Measurements from ENCODE around the gene FRRS1. TPM values are rescaled to one million over a fixed set of nuclear protein-coding genes. Genes with fewer than 3 reads are reported as not detected.

FRRS1 gene
- total and polyA plus RNA-seq, 2 of the 4 experiments (the other 2 are of a cell fraction): 3.8 to 23.5 TPM

DNA sequence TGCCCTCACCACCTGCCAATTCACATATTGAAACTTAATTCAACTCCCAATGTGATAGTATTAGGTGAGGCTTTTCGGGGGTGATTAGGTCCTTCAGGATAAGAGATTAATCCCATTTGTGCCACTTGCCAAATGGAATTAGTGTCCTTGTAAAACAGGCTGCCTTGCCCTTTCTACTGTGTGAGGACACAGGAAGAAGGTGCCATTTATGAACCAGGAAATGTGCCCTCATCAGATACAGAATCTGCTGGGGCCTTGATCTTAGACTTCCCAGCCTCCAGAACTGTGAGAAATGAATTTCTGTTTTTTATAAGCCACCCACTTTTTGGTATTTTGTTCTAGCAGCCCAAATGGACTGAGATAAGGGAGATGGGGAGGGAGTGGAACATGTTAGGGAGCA lies 44.6 kb upstream of the FRRS1 start:
- no peak overlapping the region for H2AK9ac ChIP-seq (replicated peaks; ENCODE audit: low read depth, low read length, poor library complexity)
- no TSS peak for BruUV-seq (replicated peaks)
- H3K4me1 ChIP-seq (ENCODE audit: control insufficient read depth, insufficient read depth, low read length): no peaks in the 10 kb centered on the region; the same call in 1 of the 2 replicates
- H3K14ac ChIP-seq (replicated peaks; ENCODE audit: low read depth, low read length): no peak overlapping the region
- intact Hi-C loops (cut with micrococcal nuclease) (no loop called here), in situ Hi-C loops (cut with MboI; ENCODE audit: low sequenced_read_pairs) (loop anchor here (10.0 to 25.0 kb wide), 2 partner anchors 214 to 451 kb away; partner anchors contain the start of gene RTCA), dilution Hi-C loops (cut with HindIII; ENCODE audit: low sequenced_read_pairs, unreplicated experiment) (no loop called here)
- H3K79me1 ChIP-seq (ENCODE audit: low read depth in 1 of 2, low read length in 2 of 2): no peaks in the 10 kb centered on the region
- H2BK120ac ChIP-seq (ENCODE audit: low read depth, low read length): no peak overlapping the region
- no peak for ATAC-seq (ENCODE audit: low read depth)
- H3K27me3 ChIP-seq (ENCODE audit: control insufficient read depth, insufficient read depth, low read length): peaks cover 7% of the 10 kb centered on the region
- no peak overlapping the region for H3K23ac ChIP-seq (ENCODE audit: low read depth, low read length)
- no peak overlapping the region for H4K91ac ChIP-seq (ENCODE audit: insufficient read depth, low read depth, low read length)
- H3K9me1 ChIP-seq (ENCODE audit: insufficient read depth, low read length): no peaks in the 10 kb centered on the region
- no peak overlapping the region for H3K56ac ChIP-seq (ENCODE audit: extremely low read depth, insufficient read depth, low read length)
- ChIA-PET CTCF (interaction anchor here (0.8 kb wide), 1 partner anchor 648 kb away, joined by 3 read pairs; no protein-coding TSS in a partner anchor), POLR2A (ENCODE audit: unreplicated experiment) (no interaction called here)
- no CpG with 5 or more reads among the region's 1 CpG for WGBS, 2 experiments (ENCODE audit: extremely low coverage in 2 of 2, insufficient read length in 1 of 2)
- no peak overlapping the region for H3K4me3 ChIP-seq (ENCODE audit: insufficient read depth, low read depth, low read length)
- H3K4ac ChIP-seq (ENCODE audit: low read depth, low read length): no peak overlapping the region
- H2BK20ac ChIP-seq (ENCODE audit: low read depth, low read length): no peak overlapping the region
- DNase-seq: no peak
- no peak overlapping the region for H3K18ac ChIP-seq (ENCODE audit: low read depth, low read length)
- H4K8ac ChIP-seq (ENCODE audit: low read depth in 2 of 2, low read length in 2 of 2): no peak overlapping the region
- H2AK5ac ChIP-seq (ENCODE audit: low read depth, low read length): no peak overlapping the region
- H2BK5ac ChIP-seq (ENCODE audit: low read depth, low read length, poor library complexity, severe bottlenecking): no peak overlapping the region
- H3K27ac ChIP-seq (ENCODE audit: insufficient read depth, low read length): no peak overlapping the region
- H2AFZ ChIP-seq (replicated peaks; ENCODE audit: low read length, poor library complexity): no peak overlapping the region
- H3K9ac ChIP-seq (ENCODE audit: low read depth, low read length): no peak overlapping the region
- no peak overlapping the region for H4K5ac ChIP-seq (ENCODE audit: low read depth, low read length)
- H3K36me3 ChIP-seq (ENCODE audit: control insufficient read depth, insufficient read depth, low read length): no peaks in the 10 kb centered on the region
- no peaks in the 10 kb centered on the region for H4K20me1 ChIP-seq (ENCODE audit: insufficient read depth, low read length)
- peaks cover 3% of the 10 kb centered on the region for H3K9me3 ChIP-seq (ENCODE audit: control insufficient read depth, insufficient read depth, low read length)
- H2BK15ac ChIP-seq (ENCODE audit: low read depth, low read length): no peak overlapping the region
- no peak for TF ChIP-seq NFE2L2 (IDR thresholded peaks at IDR 0.05; ENCODE audit: low read depth, low read length)
- TF ChIP-seq POLR2A (IDR thresholded peaks at IDR 0.05; ENCODE audit: low read depth, low read length): no peak
- no peak for TF ChIP-seq FOS (IDR thresholded peaks at IDR 0.05; ENCODE audit: low read depth, low read length)
- no peak for TF ChIP-seq MXI1 (IDR thresholded peaks at IDR 0.05; ENCODE audit: borderline replicate concordance, low read depth, low read length)
- TF ChIP-seq, protein P1, sequence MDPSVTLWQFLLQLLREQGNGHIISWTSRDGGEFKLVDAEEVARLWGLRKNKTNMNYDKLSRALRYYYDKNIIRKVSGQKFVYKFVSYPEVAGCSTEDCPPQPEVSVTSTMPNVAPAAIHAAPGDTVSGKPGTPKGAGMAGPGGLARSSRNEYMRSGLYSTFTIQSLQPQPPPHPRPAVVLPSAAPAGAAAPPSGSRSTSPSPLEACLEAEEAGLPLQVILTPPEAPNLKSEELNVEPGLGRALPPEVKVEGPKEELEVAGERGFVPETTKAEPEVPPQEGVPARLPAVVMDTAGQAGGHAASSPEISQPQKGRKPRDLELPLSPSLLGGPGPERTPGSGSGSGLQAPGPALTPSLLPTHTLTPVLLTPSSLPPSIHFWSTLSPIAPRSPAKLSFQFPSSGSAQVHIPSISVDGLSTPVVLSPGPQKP (IDR thresholded peaks at IDR 0.05; ENCODE audit: borderline replicate concordance, low read depth, low read length): no peak
- no peak overlapping the region for H3K4me2 ChIP-seq (ENCODE audit: low read depth, low read length)

Data from IMR-90 (cell line).